SK-N-SH treated with all-trans-retinoic acid at 6 μM for 48 hours (cell line): ENCODE results near the gene SKIC3.

Experiments used
- ATAC-seq: fragments of 200-7000 bp; cut with Tn5 transposase; 3 replicates; pipeline ENCODE4 v1.9.1; 2020; ENCODE audit warnings: mild to moderate bottlenecking, moderate library complexity
- BACH2 ChIP-seq: fragments of 250-450 bp; sonication (Bioruptor Pico); IDR thresholded peaks from 2 replicates; pipeline ENCODE4 v1.9.0; 2021; ENCODE audit warnings: mild to moderate bottlenecking, borderline replicate concordance
- CSDC2 ChIP-seq: fragments of 250-450 bp; sonication (Bioruptor Pico); IDR thresholded peaks from 2 replicates; pipeline ENCODE4 v1.5.0; 2020; ENCODE audit warnings: mild to moderate bottlenecking, moderate library complexity
- ESRRG ChIP-seq: fragments of 250-450 bp; sonication (Bioruptor Pico); IDR thresholded peaks from 2 replicates; pipeline ENCODE4 v1.6.1; 2021; ENCODE audit warnings: mild to moderate bottlenecking
- GLIS3 ChIP-seq: fragments of 250-450 bp; sonication (Bioruptor Pico); IDR thresholded peaks from 2 replicates; pipeline ENCODE4 v1.5.0; 2020; ENCODE audit warnings: mild to moderate bottlenecking, moderate library complexity
- OSR1 ChIP-seq: fragments of 250-450 bp; sonication (Bioruptor Pico); IDR thresholded peaks from 2 replicates; pipeline ENCODE4 v1.8.0; 2022; ENCODE audit warnings: moderate library complexity, mild to moderate bottlenecking, inconsistent platforms
- SNAI2 ChIP-seq: fragments of 250-450 bp; sonication (Bioruptor Pico); IDR thresholded peaks from 2 replicates; pipeline ENCODE4 v1.5.0; 2020; ENCODE audit warnings: mild to moderate bottlenecking, moderate library complexity
- ZC3H10 ChIP-seq: fragments of 250-450 bp; sonication (Bioruptor Pico); IDR thresholded peaks from 2 replicates; pipeline ENCODE4 v1.5.1; 2021; ENCODE audit warnings: mild to moderate bottlenecking, moderate library complexity
- ZFP30 ChIP-seq: fragments of 450-650 bp; formaldehyde crosslinking; IDR thresholded peaks from 2 replicates; pipeline ENCODE4 v1.5.0; 2022; ENCODE audit warnings: mild to moderate bottlenecking, moderate library complexity
- ZNF565 ChIP-seq: fragments of 450-650 bp; formaldehyde crosslinking; conservative IDR thresholded peaks from 2 replicates; pipeline ENCODE4 v1.5.0; 2020; ENCODE audit warnings: low read depth, mild to moderate bottlenecking, moderate library complexity
- ZNF70 ChIP-seq: fragments of 450-650 bp; formaldehyde crosslinking; IDR thresholded peaks from 2 replicates; pipeline ENCODE4 v1.5.0; 2020; ENCODE audit warnings: mild to moderate bottlenecking, moderate library complexity
- ZNF8 ChIP-seq: fragments of 450-650 bp; formaldehyde crosslinking; IDR thresholded peaks from 2 replicates; pipeline ENCODE4 v1.5.0; 2020; ENCODE audit warnings: mild to moderate bottlenecking, moderate library complexity
- TF ChIP-seq, protein P1 (sequence below): fragments of 250-450 bp; sonication (Bioruptor Pico); IDR thresholded peaks from 2 replicates; pipeline ENCODE4 v1.5.1; 2021; ENCODE audit warnings: mild to moderate bottlenecking, moderate library complexity
- TF ChIP-seq, protein P2 (sequence below): fragments of 250-450 bp; sonication (Bioruptor Pico); IDR thresholded peaks from 2 replicates; pipeline ENCODE4 v1.5.0; 2020; ENCODE audit warnings: mild to moderate bottlenecking, moderate library complexity
- TF ChIP-seq, protein P3 (sequence below): fragments of 250-450 bp; sonication (Bioruptor Pico); IDR thresholded peaks from 2 replicates; pipeline ENCODE4 v1.8.0; 2021; ENCODE audit warnings: low read depth, mild to moderate bottlenecking, moderate library complexity, borderline replicate concordance
- TF ChIP-seq, protein P4 (sequence below): fragments of 250-450 bp; sonication (Bioruptor Pico); IDR thresholded peaks from 2 replicates; pipeline ENCODE4 v1.8.0; 2020; ENCODE audit warnings: mild to moderate bottlenecking, moderate library complexity, borderline replicate concordance

SKIC3 gene

DNA sequence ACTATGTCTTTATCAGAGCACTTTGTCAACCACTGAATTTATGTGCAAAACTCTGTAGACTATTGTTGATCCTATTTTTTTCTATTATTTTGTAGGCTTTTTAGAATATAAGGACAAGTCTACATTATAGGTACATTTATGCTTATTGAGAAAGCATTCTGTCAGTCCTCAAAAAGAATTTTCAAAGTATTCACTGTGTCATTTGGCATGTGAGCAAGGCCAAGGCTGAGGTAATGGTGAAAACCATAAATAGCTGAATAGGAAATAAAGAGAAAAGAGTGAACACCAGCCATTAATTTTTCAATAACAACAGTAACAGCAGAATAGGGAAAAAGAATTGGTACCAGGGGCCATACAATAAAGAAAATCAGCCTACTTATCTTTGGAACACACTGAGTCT is 21.0 kb downstream of the SKIC3 start (continued):
- TF ChIP-seq, protein P1, sequence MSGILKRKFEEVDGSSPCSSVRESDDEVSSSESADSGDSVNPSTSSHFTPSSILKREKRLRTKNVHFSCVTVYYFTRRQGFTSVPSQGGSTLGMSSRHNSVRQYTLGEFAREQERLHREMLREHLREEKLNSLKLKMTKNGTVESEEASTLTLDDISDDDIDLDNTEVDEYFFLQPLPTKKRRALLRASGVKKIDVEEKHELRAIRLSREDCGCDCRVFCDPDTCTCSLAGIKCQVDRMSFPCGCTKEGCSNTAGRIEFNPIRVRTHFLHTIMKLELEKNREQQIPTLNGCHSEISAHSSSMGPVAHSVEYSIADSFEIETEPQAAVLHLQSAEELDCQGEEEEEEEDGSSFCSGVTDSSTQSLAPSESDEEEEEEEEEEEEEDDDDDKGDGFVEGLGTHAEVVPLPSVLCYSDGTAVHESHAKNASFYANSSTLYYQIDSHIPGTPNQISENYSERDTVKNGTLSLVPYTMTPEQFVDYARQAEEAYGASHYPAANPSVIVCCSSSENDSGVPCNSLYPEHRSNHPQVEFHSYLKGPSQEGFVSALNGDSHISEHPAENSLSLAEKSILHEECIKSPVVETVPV, result no peak
- TF ChIP-seq ESRRG (CRISPR knock-in tag), result no peak

DNA sequence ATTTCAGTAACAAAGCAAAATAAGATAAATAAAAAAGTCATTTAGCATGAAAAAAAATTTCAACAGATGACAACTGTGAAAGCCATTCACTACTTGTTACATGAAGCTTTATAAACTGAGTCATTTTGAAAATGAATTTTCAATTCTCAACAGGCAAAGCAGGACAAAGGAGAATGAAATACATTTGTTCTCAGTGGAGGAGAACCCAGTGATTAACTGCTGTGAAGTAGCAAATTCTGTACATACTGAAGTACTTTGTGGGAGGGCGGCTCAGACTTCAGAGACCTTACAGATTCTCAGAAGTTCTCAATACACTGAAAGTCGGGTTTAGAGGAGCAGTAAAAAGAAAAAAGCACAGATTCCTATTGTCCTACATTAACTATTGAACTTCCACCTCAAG is 21.7 kb downstream of the SKIC3 start:
- TF ChIP-seq, protein P2, sequence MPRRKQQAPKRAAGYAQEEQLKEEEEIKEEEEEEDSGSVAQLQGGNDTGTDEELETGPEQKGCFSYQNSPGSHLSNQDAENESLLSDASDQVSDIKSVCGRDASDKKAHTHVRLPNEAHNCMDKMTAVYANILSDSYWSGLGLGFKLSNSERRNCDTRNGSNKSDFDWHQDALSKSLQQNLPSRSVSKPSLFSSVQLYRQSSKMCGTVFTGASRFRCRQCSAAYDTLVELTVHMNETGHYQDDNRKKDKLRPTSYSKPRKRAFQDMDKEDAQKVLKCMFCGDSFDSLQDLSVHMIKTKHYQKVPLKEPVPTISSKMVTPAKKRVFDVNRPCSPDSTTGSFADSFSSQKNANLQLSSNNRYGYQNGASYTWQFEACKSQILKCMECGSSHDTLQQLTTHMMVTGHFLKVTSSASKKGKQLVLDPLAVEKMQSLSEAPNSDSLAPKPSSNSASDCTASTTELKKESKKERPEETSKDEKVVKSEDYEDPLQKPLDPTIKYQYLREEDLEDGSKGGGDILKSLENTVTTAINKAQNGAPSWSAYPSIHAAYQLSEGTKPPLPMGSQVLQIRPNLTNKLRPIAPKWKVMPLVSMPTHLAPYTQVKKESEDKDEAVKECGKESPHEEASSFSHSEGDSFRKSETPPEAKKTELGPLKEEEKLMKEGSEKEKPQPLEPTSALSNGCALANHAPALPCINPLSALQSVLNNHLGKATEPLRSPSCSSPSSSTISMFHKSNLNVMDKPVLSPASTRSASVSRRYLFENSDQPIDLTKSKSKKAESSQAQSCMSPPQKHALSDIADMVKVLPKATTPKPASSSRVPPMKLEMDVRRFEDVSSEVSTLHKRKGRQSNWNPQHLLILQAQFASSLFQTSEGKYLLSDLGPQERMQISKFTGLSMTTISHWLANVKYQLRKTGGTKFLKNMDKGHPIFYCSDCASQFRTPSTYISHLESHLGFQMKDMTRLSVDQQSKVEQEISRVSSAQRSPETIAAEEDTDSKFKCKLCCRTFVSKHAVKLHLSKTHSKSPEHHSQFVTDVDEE (CRISPR knock-in tag), result no peak
- TF ChIP-seq ZFP30, result no peak
- no peak for TF ChIP-seq ESRRG (CRISPR knock-in tag)
- TF ChIP-seq, protein P3, sequence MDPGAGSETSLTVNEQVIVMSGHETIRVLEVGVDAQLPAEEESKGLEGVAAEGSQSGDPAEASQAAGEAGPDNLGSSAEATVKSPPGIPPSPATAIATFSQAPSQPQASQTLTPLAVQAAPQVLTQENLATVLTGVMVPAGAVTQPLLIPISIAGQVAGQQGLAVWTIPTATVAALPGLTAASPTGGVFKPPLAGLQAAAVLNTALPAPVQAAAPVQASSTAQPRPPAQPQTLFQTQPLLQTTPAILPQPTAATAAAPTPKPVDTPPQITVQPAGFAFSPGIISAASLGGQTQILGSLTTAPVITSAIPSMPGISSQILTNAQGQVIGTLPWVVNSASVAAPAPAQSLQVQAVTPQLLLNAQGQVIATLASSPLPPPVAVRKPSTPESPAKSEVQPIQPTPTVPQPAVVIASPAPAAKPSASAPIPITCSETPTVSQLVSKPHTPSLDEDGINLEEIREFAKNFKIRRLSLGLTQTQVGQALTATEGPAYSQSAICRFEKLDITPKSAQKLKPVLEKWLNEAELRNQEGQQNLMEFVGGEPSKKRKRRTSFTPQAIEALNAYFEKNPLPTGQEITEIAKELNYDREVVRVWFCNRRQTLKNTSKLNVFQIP, result no peak
- TF ChIP-seq ZNF70 (CRISPR knock-in tag), result no peak
- no peak for TF ChIP-seq GLIS3
- TF ChIP-seq, protein P4, sequence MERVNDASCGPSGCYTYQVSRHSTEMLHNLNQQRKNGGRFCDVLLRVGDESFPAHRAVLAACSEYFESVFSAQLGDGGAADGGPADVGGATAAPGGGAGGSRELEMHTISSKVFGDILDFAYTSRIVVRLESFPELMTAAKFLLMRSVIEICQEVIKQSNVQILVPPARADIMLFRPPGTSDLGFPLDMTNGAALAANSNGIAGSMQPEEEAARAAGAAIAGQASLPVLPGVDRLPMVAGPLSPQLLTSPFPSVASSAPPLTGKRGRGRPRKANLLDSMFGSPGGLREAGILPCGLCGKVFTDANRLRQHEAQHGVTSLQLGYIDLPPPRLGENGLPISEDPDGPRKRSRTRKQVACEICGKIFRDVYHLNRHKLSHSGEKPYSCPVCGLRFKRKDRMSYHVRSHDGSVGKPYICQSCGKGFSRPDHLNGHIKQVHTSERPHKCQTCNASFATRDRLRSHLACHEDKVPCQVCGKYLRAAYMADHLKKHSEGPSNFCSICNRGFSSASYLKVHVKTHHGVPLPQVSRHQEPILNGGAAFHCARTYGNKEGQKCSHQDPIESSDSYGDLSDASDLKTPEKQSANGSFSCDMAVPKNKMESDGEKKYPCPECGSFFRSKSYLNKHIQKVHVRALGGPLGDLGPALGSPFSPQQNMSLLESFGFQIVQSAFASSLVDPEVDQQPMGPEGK, result no peak
- no peak for TF ChIP-seq ZC3H10
- no peak for ATAC-seq

DNA sequence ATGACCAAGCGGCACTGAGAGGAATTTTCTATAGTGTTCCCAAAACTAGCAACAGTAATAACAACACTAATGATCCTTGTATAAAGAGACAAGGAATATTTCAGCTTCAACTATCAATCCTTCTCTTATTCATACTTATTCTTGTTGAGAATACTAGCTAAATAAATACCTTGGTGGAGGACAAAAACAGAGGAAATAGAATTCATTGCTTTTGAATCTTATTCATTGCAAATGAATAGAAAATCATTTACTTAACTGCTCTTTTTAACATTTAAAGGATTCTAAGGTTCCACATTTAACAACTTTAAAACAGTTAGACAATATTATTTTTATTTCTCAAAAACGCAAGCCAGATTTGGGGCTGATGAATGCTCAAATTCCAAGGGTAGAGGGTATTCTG is 22.4 kb downstream of the SKIC3 start:
- TF ChIP-seq, protein P1, result no peak
- TF ChIP-seq ESRRG (CRISPR knock-in tag), result no peak
- no peak for ATAC-seq

DNA sequence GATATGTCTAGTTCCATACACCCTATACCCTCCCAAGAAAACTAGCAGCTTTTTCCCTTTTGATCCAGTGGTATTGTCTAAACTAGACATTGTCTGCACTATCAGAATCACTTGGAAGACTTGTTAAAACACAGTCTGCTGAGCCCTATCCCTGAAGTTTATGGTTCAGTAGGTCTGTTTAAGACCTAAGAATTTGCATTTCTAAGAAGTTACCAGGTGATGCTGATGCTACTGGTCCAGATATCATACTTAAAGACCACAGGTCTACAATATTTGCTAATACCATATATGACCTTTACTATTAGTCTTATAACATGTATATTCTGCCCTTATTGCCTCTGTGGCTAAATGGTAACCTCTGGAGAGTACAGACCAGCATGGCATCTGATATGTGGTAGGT is 23.3 kb downstream of the SKIC3 start:
- TF ChIP-seq BACH2 (CRISPR knock-in tag) (no peak), ZNF8 (CRISPR knock-in tag) (no peak), ZC3H10 (no peak), OSR1 (CRISPR knock-in tag) (no peak), SNAI2 (no peak), CSDC2 (CRISPR knock-in tag) (no peak), ZNF565 (CRISPR knock-in tag) (no peak)
- TF ChIP-seq, protein P4, result no peak
- TF ChIP-seq, protein P3, result no peak
- ATAC-seq, result no peak
